LHCN-M2 (cell line): ENCODE measurements around the gene ATP11A. TPM values are rescaled to one million over a fixed set of nuclear protein-coding genes. Genes with fewer than 3 reads are reported as not detected.

Experiments used
- DNase-seq: peaks from one replicate; pipeline ENCODE4 v3.0.0-alpha.2; 2012; ENCODE audit warnings: low read depth
- total RNA-seq: library from RNA; depleted of rRNA; stranded (reverse); fragments of >200 nt; gene quantifications from 2 replicates; pipeline ENCODE4 v1.2.3, GENCODE V29; 2014

The ATP11A gene
- total RNA-seq, 1 experiment from 2014 or later = 6.7 TPM

DNA sequence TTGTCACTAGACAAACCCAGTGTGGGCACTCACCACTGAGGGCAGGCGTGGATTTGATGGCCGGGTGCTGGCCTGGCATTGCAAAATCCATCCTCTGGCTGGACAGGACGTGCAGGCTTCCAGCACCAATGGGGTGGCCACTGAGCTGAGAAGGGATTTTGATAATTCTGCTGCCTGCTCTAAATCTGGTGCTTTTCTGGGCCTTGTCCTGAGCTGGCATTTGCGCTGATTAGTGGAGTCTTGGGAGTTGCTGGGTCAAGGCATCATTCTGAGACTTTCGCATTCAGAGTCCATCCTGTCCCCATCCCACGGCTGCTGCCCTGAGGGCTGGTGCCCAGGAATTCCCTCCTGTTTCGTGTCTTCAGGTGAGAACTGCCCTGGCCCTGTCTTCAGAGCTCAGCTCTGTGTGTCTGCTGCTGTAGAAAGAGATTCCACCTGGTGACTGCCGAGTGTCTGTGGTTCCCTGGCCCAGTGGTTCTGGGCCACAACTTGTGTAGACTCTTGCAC is 213.3 kb downstream of the ATP11A start:
- DNase-seq = no peak

DNA sequence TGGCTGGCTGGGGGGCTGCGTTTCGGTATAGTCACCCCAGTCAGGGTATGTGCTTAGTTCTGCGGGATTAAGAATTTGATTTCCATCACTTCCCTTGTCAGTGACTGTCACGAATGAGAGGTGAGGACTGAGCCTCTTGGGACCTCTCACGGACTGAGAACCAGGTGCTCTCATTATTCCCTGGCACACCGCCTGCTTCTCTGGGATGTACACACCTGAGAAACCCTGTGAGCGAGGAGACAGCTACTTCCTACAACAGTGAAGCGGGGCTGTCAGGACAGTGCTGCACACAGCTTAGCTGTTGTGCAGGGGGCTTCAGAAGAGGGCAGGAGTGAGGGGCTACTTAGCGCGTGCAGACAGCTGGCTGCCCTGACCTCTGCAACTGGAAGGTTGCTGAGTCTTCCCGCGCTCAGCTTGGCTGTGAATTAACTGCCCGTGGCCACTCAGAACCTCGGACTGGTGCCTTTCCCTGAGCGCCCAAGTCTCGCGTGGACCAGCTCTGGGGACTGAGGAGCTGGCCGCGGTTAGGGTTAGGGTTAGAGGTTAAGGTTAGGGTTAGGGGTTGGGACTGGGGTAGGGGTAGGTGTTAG is 213.9 kb downstream of the ATP11A start:
- no peak for DNase-seq

DNA sequence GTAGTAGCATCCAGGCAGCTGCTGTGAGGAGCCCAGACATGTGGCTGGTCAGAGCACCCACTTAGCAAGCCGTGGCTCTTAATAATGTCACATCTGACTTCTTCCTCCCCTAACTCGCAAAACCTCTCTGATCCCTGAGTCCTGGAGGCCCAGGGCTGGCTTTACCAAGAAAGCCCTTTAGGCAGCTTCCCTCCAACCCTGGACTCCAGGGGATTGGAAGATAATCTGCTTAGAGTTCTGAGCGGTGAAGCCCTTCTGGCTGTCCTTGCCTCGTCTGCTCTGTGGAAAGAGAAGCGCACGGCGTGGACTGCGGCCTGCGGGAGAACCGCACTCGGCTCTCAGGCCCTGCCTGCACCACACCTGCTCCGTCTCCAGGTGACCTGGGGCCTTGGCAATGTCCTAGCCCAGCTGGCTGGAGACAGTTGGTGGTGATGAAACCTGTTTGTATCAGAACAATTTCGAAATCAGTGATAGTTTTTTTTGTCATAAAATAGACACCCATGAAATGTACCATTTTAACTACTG is 214.7 kb downstream of the ATP11A start:
- DNase-seq = no peak

DNA sequence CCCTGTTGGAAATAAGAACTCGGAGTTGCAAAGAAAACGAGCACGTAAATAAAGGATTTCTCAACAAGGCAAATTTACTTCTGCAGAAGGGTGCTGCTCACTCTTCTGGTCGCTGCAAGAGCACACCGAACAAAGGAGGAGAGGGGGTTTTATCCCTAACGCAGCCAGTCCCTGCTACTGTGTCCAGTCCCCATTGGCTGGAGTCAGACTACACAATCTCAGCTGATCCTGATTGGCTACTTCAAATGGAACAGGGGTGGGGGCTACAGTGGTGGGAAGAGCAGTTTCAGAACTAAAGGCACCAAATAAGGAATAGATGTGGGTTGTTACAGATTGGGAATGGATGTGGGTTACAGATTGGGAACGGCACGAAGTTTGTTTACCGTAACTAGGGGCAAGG is 215.2 kb downstream of the ATP11A start:
- no peak for DNase-seq

GRCh38 chr13:112905619-112905989 is 215.8 kb downstream of the ATP11A start:
- DNase-seq = no peak

GRCh38 chr13:112905990-112906641 is 216.3 kb downstream of the ATP11A start:
- no peak for DNase-seq

- no peak for DNase-seq
Measured at GRCh38 chr13:112907286-112907685, 217.4 kb downstream of the ATP11A start.

GRCh38 chr13:112907871-112908331 is 218.1 kb downstream of the ATP11A start:
- DNase-seq = no peak

DNA sequence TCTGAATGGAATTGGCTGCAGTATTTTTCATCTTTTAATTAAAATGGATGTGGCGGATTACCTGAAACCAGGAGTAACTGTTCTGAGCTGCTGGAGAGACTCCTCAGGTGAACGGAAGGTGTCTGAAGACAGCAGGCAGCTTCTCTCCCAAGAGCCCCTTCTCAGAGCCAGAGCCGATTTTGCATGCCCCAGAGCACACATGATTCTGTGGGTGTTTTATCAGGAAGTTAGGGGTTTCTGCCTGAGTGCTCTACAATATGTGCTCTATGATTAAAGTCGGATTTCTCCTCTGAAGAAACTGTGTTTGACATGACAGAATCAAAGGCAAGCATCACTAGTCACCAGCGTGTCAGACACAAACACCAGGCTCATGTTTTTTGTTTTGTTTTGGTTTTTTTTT is 218.5 kb downstream of the ATP11A start:
- DNase-seq = no peak

DNA sequence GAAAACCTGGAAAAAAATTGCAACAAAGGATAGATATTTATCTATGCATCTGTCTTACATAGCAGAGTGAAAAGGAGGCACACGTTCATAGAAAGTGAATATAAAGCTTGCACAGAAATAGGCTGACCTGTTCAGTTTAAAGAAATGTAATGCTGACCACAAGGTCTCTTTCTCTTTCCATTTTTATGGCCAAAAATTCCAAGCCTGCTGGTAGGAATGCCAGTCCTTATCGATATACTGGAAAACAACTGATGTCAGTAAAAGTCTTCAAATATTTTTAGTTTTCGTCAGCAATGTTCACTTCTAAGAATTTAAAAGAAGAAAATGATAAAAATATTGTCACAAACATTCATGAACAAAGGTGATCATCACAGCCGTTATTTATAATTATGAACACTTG is 220.2 kb downstream of the ATP11A start:
- no peak for DNase-seq

DNA sequence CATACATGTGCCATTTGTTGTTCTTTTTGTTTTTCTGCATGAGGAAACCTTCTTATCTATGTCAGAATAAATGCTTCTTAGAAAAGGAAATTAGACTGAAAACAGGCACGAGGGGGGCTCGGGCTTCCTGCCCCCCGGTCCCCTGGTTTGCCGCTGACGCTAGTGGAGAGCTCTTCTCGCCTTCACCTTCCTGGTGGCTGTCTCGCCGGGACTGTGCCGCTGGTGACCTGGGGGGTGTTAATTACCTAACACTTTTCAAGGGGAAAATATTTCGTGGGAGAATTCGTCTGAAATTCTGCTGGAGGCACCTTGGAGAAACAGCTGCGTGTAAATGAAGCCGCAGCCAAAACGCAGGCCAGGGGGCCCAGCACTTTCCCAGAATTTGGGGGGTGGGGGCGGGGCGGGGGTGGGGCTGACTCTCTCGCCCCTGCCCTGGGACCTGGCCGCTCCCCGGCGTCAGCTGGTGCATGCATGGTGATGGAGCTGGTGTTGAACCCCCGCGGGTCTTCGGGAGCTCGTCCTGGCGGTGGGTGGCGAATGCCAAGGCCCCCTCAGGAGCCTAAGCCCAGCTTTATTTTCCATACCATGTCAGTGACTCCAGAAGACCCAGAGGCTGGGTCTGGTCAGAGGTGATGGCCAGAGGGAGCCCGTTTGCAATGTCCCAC is 220.9 kb downstream of the ATP11A start:
- no peak for DNase-seq

DNA sequence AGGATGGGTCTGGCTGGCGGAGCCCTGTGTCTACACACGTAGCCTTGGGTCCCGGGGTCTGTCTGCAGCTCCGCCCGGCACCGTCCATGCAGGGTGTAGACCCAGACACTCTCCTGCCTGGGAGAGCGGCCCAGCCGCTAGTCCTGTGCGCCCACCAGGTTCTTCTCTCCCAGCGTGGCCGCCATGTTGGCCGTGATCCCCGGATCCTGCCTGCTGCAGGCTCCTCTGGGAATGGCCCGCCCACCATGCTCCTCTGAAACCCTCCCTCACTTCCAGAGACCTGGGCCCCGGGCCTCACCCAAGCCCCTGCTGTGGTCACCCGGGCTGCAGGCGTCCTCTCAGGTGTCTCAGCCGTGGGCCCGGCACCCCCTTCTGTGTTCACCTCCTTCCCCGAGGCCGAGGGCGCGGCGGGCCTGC is 221.5 kb downstream of the ATP11A start:
- DNase-seq = no peak

- DNase-seq = no peak
Measured at GRCh38 chr13:112911883-112912282, 222.0 kb downstream of the ATP11A start.

DNA sequence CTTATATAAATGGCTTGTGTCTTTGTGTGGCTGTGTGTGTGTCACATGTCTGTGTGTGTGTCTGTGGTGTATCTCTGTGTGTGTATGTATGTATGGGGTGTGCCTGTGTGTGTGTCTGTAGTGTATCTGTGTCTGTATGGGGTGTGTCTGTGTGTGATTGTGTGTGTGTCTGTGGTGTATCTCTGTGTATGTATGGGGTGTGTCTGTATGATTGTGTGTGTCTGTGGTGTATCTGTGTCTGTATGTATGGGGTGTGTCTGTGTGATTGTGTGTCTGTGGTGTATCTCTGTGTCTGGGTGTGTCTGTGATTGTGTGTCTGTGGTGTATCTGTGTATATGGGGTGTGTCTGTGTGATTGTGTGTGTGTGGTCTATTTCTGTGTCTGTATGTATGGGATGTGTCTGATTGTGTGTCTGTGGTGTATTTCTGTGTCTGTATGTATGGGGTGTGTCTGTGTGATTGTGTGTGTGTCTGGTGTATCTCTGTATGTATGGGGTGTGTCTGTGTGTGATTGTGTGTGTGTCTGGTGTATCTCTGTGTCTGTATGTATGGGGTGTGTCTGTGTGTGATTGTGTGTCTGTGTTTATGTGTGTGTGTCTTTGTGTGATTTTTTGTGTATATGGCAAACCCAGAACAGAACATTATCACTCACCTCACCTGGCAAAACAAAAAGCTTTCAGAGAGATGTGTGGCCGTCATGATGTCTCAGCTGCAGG is 223.0 kb downstream of the ATP11A start:
- no peak for DNase-seq

- DNase-seq = no peak
Measured at GRCh38 chr13:112916296-112916695, 226.5 kb downstream of the ATP11A start.

DNA sequence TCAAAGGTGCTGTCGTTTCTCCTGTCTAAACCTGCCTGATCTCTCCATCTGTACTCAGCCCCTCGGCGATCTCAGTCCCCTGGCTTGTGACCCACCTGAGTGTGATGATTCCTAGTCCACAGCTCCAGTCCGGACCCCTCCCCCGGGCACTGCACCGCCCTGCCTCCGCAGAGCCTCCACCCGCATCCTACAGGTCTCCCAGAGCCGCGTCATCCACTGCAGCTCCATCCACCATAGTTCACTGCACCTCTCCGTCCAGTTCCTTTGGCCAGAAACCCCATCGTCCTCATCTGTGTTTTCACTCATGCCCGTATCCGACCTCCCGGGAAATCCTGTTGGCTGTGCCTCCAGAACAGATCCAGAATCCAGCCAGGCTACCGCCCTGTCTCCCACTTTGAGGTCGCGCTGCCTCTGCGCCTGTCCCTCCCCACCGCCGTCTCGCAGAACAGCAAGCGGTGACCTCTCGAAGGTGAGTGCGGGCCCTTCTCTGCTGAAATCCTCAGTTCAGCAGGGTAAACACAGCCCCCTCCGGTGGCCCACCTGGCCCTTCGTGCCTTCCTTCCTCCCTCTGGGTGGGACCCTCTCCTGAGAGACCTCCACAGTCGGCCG is 227.3 kb downstream of the ATP11A start:
- no peak for DNase-seq

- DNase-seq = no peak
Measured at GRCh38 chr13:112917737-112918136, 227.9 kb downstream of the ATP11A start.

- DNase-seq = no peak
Measured at GRCh38 chr13:112918266-112918665, 228.4 kb downstream of the ATP11A start.

DNA sequence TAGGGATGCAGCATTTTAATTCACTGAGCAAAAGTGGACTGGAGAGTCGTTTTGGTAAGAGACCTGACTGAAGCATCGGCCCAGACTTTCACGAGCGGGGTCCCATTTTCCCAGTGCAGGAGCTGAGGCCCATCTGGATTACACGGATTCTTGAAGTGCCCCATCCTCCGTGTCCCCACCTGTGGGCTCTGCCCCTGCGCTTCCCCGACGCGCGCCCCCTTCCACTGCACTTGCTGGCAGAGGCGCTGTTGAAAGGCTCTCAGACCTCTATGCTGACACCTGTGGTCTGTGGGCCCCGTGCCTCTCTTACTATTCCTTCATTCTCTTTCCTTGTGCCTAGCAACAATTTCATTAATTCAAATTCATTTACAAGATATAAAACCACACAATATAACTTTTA is 228.9 kb downstream of the ATP11A start:
- DNase-seq = no peak

DNA sequence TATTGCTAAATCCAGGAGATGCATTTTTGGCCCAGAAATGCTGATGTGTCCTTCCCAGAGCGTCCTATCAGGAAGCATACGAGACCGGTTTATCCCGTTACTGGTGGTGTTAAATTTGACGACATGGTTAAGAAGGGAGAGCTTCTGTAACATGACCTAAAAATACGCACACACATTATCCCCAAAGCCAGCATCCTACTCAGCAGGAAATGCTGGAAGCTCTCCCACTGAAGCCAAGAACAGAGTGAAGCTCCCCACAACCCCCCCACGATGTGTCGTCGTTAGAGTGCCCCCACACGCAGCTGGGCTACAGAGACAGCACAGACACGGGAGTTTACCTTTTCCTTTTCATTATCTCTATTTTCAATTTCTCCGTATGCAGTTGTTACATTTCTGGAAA is 234.1 kb downstream of the ATP11A start:
- DNase-seq = no peak

DNA sequence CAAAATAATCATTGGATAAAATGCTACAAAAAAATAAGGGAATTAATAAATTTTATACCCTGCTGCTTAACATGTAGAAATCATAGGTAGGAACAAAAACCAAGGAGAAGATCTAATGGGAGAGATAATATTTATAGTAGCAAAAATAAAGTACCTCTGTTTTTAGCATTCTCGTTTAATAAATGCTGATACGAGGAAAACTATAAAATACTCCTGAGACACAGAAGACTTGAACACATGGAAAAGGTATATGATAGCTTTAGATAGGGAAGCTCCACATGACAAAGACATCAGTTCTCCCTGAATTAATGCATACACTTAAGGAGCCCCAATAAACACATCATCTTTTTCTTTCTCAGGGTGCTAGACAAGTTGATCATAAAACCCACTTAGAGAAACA is 234.5 kb downstream of the ATP11A start:
- no peak for DNase-seq

DNA sequence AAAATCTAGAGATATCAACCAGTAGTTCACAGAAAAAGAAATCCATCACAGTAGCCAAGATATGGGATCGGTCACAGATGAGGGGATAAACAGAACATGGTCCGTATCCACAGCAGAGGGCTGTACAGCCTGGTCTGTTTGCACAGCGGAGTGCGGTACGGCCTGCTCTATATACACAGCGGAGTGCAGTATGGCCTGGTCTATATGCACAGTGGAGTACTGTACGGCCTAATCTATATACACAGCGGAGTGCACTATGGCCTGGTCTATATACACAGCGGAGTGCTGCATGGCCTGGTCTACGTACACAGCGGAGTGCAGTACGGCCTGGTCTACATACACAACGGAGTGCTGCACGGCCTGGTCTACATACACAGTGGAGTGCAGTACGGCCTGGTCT is 236.2 kb downstream of the ATP11A start:
- no peak for DNase-seq
